ENCODE data around the gene CMBL. TPM values are rescaled to one million over a fixed set of nuclear protein-coding genes. Genes with fewer than 3 reads are reported as not detected.
A peak's percentile ranks its signal among the peaks of the same experiment; 100 is the strongest.

Gene CMBL
- total RNA-seq, result 5.9 TPM

GRCh38 chr5:10307206-10308148, at the start of gene CMBL:
Gene CMBL, minus strand, starts transcription at chr5:10307902. Its CDS starts 17,140 bp downstream, at chr5:10290762.
- peak within 1 kb of the TSS; percentile 79 for H3K27ac ChIP-seq
- TF ChIP-seq POLR2AphosphoS5 (IDR thresholded peaks at IDR 0.05; ENCODE audit: insufficient read depth in 1 of 2, low read depth in 1 of 2), result peak in 1 of 2 donors; percentile 59
- no peak for TF ChIP-seq CTCF (IDR thresholded peaks at IDR 0.05)
- no peak for TF ChIP-seq POLR2A (IDR thresholded peaks at IDR 0.05)
- H3K9me3 ChIP-seq, result no peaks in the 10 kb centered on the region
- peak within 1 kb of the TSS; percentile 60 to 65 for H3K4me3 ChIP-seq
- H3K4me1 ChIP-seq, result peaks cover 17% of the 10 kb centered on the region
- intact Hi-C loops (cut with DNase I), result no loop called here
- no peaks in the 10 kb centered on the region for H3K36me3 ChIP-seq
- no peak for DNase-seq (ENCODE audit: extremely low spot score in 2 of 2)
- H3K27me3 ChIP-seq, result no peaks in the 10 kb centered on the region

- H3K4me3 ChIP-seq, result peak overlapping the region; percentile 86 to 91
- peak overlapping the region; percentile 98 for H3K27ac ChIP-seq
- DNase-seq (ENCODE audit: extremely low spot score in 2 of 2), result no peak
- no peaks in the 10 kb centered on the region for H3K36me3 ChIP-seq
- H3K27me3 ChIP-seq, result no peaks in the 10 kb centered on the region
- H3K9me3 ChIP-seq, result no peaks in the 10 kb centered on the region
- no peak for TF ChIP-seq CTCF (IDR thresholded peaks at IDR 0.05)
- TF ChIP-seq POLR2A (IDR thresholded peaks at IDR 0.05), result no peak
- no peak for TF ChIP-seq POLR2AphosphoS5 (IDR thresholded peaks at IDR 0.05; ENCODE audit: insufficient read depth in 1 of 2, low read depth in 1 of 2)
- intact Hi-C loops (cut with DNase I), result no loop called here
- H3K4me1 ChIP-seq, result peaks cover 37% of the 10 kb centered on the region
Observed at GRCh38 chr5:10355071-10355889, 47.6 kb upstream of the CMBL start.

DNA sequence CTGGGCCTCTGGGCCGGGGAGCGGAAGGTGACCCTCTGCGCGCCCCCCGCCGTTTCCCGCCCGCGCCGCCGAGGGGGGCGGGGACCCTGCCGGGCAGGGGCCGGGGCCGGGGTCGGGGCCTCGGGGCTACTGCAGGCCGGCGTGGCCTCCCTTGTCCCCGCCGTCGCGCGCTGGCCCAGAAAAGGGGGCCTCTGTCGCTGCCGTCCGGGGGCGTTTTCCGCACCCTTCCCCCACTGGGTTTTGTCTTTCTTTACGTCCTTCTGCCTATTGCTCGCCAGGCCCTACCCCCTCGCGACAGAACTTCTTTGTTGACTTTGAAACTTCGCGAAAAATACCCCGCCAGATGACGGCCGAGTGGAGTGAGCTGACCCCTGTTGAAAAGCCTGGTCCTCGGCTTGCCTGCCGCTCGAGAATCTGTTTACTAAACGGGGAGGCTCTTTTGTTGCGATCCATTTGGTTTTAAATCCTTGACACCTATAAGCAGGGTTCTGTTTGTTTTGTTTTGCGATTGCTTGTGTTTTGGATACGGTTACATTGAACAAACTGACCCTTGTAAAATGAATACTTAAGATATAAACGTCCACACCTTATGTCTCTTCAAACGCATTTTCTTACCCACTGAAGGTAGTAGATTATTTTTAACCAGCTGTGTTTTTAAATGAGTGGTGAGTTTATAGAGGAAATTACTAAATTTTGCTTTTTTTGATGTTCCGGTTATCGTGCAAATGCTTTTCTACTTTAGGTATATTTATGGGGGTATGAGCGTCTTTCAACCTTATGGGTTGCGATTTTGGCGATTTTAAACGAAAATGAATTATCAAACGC, 46.6 kb upstream of the CMBL start:
- no peaks in the 10 kb centered on the region for H3K36me3 ChIP-seq
- peaks cover 37% of the 10 kb centered on the region for H3K4me1 ChIP-seq
- H3K9me3 ChIP-seq, result no peaks in the 10 kb centered on the region
- no peaks in the 10 kb centered on the region for H3K27me3 ChIP-seq
- H3K27ac ChIP-seq, result peak overlapping the region; percentile 98
- H3K4me3 ChIP-seq, result peak overlapping the region; percentile 86 to 91
- intact Hi-C loops (cut with DNase I), result no loop called here
- TF ChIP-seq CTCF (IDR thresholded peaks at IDR 0.05) (no peak), POLR2AphosphoS5 (IDR thresholded peaks at IDR 0.05; ENCODE audit: insufficient read depth in 1 of 2, low read depth in 1 of 2) (no peak), POLR2A (IDR thresholded peaks at IDR 0.05) (no peak)
- no peak for DNase-seq (ENCODE audit: extremely low spot score in 2 of 2)

GRCh38 chr5:10353241-10354047, 45.7 kb upstream of the CMBL start, which contains the start of gene MARCHF6:
Gene MARCHF6, plus strand, starts transcription at chr5:10353695. Its CDS starts 204 bp downstream, at chr5:10353899.
- Histone ChIP-seq H3K4me3 (peak within 1 kb of the TSS; percentile 86 to 91), H3K4me1 (peaks cover 37% of the 10 kb centered on the region), H3K27ac (peak within 1 kb of the TSS; percentile 98), H3K27me3 (no peaks in the 10 kb centered on the region), H3K9me3 (no peaks in the 10 kb centered on the region), H3K36me3 (no peaks in the 10 kb centered on the region)
- TF ChIP-seq CTCF (IDR thresholded peaks at IDR 0.05), result no peak
- peak; percentile 68 to 99 for TF ChIP-seq POLR2AphosphoS5 (IDR thresholded peaks at IDR 0.05; ENCODE audit: insufficient read depth in 1 of 2, low read depth in 1 of 2)
- peak in 1 of 2 donors; percentile 92 for TF ChIP-seq POLR2A (IDR thresholded peaks at IDR 0.05)
- no peak for DNase-seq (ENCODE audit: extremely low spot score in 2 of 2)
- intact Hi-C loops (cut with DNase I), result no loop called here

All from vagina (tissue), 2 donors.